ENCODE data around the gene EMC9.
"Not testable (repeated sequence)": the region's sequence is repeated elsewhere in the genome, so short reads cannot be mapped to it uniquely, and the experiment has no call there.

The EMC9 gene

DNA sequence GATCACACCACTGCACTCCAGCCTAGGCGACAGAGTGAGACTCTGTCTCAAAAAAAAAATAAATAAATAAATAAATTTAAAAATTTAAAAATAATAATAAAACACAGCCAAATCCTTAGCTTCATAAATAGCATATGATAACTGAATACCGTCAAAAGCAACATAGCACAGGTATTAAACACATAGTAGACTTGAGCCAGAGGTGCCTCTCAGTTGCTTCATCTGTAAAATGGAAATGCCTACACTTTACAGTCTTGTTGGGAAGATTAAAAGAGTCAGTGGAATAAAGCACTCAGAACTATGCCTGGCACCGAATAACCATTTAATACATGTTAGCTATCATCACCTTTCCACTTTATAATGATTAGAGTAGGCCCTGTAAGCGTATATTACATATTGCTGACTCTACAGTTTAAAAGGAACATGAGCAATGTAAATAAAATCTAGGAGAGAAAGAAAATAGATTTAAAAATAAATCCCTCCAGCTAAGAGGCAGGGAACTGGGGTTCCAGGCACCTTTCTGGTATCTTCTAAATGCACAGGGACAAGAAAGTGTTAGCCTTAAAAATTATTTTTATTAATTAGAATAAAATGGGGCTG is 34.6 kb downstream of the EMC9 start:
- DNase-seq, result no peak

DNA sequence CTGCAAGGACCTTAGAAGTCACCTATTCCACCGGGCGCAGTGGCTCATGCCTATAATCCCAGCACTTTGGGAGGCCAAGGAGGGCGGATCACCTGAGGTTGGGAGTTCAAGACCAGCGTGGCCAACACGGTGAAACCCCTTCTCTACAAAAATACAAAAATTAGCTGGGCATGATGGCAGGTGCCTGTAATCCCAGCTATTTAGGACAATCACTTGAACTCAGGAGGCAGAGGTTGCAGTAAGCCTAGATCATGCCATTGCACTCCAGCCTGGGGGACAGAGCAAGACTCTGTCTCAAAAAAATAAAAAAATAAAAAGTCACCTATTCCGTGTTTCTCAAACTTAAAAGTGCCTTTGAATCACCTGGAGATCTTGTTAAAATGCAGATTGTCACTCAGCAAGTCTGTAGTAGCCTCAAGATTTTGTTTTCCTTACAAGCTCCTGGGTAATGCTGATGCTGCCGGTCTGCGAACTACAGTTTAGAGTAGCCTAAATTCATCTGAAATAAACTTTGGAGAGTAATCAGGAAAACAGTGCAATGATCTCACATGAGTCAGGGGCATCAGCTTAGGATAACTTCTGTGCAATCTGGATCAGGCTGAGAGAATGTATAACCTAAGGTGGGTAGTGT is 35.7 kb downstream of the EMC9 start:
- DNase-seq, result not testable (repeated sequence)

DNA sequence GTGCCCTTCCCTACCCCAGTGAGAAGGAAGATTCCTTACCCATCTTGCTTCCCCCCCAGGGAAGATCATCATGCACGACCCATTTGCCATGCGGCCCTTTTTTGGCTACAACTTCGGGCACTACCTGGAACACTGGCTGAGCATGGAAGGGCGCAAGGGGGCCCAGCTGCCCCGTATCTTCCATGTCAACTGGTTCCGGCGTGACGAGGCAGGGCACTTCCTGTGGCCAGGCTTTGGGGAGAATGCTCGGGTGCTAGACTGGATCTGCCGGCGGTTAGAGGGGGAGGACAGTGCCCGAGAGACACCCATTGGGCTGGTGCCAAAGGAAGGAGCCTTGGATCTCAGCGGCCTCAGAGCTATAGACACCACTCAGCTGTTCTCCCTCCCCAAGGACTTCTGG is 37.9 kb downstream of the EMC9 start:
- no peak for DNase-seq

- DNase-seq, result no peak
Measured at GRCh38 chr14:24102357-24103048, 38.9 kb downstream of the EMC9 start.

DNA sequence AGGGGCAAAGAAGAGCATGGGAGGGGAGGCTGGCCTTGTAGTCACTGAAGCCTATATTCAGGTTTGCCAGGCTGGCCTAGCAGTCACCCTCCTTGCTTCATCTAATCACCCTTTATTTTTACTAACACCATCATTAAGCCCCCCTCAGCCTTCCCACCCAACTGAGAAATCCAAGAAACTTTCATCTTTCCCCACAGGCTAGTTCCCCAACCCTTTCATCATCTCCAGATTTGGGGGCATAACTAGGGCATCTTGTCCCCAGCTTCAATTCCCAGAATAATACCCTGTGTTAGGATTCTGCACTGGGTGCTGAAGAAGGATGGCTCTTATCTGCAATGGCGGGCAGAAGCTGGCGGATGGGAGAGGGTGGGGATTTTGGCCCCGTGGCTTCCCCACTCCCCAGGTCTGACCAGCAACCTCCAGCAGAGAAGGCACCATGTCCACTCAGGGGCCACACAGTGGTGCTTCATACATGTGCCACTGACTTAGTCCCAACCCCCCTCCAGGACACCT is 40.4 kb downstream of the EMC9 start:
- no peak for DNase-seq

GRCh38 chr14:24100197-24100981 is 41.0 kb downstream of the EMC9 start:
- no peak for DNase-seq

DNA sequence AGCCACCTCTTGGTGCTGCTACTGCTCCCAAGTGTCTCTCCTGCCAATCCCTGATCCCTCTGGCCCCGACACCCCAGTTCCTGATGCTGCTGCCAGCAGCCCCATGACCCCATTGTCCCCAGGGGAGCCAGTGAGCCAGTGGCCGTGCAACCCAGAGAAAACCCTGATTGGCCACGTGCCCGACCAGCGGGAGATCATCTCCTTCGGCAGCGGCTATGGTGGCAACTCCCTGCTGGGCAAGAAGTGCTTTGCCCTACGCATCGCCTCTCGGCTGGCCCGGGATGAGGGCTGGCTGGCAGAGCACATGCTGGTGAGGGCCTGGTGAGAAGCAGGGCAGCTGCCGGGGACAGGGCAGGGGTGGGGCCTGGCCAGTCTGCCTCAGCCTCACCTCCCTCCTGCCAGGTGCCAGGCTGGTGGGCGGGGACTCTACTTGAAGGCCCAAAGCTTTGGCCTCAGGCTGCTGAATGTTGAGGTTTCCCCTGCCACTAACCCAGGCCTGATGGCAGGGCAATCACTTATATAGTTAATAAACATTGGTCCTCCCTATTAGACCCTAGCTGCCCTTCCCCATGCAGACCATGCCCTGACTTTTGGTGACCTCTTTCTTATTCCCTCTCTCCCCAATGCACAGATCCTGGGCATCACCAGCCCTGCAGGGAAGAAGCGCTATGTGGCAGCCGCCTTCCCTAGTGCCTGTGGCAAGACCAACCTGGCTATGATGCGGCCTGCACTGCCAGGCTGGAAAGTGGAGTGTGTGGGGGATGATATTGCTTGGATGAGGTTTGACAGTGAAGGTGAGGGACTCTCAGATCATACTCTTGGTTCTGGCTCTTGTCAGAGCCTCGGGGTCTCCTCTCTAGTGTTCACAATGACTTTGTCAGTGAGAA is 42.2 kb downstream of the EMC9 start:
- DNase-seq, result no peak

GRCh38 chr14:24098229-24098926 is 43.0 kb downstream of the EMC9 start:
- DNase-seq, result no peak

- DNase-seq, result no peak
Measured at GRCh38 chr14:24096545-24097181, 44.7 kb downstream of the EMC9 start.

GRCh38 chr14:24095271-24096068 is 45.9 kb downstream of the EMC9 start:
- no peak for DNase-seq

DNA sequence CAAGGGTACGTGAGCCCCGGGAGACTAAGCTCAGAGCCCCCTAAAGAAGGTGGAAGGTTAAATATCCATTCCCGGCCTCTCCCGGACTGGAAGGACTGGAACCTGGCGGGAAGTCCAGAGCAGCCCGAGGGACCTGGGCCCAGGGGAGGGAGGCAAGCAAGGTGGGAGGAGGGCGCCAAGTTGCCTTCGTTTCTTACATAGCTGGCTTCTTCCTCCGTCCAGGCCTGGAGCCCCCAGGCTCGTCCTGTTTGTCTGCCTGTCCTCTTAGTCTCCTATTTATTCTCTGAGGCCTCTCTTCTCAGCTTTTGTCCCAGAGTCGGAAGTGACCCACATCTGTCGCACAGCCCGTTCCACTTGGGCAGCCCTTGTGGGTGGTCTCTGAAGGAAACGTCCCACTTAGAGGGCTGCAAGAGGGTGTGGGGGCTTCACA is 46.5 kb downstream of the EMC9 start:
- DNase-seq, result no peak

GRCh38 chr14:24093901-24094840 is 47.2 kb downstream of the EMC9 start, which contains the start of gene PCK2:
TSS of gene PCK2 (plus strand) at chr14:24094311. CDS start at chr14:24094406, 95 bp downstream.
- DNase-seq, result peak; percentile 51

DNA sequence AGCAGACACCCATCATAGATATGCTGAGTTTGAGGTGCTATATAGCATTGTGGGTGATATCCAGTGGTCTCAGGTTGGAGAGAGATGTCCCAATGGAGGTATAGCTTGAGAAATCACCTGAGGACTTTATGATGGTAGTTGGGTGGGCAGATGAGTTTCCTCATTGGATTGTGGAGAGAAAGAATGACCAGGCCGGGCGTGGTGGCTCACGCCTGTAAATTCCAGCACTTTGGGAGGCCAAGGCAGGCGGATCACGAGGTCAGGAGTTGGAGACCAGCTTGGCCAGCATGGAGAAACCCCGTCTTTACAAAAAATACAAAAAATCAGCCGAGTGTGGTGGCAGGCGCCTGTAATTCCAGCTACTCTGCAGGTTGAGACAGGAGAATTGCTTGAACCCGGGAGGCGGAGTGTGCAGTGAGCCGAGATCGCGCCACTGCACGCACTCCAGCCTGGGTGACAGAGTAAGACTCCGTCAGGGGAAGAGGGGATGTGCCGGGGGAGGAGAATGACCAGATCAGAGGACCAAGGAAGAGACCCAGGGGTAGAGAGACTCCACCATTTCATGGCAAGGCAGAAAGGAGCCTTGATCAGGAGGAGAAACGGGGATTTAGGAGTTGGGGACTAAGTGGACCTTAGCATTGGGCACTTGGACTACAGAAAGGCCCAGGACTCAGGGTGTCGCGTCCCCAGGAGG is 48.0 kb downstream of the EMC9 start:
- DNase-seq, result no peak

GRCh38 chr14:24092505-24093206 is 48.7 kb downstream of the EMC9 start:
- DNase-seq, result no peak

GRCh38 chr14:24092110-24092504 is 49.3 kb downstream of the EMC9 start:
- DNase-seq, result no peak

DNA sequence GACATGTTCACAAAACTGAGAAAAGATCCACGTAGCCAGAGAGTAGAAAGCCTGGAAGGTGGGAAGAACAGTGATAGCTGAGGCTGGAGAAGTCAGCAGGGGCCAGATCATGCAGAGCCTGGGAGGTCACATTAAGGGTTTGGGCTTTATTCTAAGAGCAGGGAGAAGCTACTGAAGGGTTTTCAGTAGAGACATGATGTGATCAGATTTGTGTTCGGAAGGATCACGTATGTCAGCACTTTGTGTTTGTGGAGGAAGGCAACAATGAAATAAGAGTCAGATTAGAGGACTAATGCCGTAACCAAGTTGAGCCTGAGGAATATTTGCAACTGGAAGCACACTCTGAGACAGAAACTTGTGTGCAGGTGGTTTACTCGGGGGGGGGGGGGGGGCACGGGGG is 51.5 kb downstream of the EMC9 start:
- no peak for DNase-seq

All from NCI-H2029 treated with DMSO at 0.1 percent for 48 hours (cell line).